MM.1S (cell line): Measurements from ENCODE around the gene STOX1.

Experiments used
- DNase-seq: peaks from one replicate; pipeline ENCODE4 v3.0.0-alpha.2; 2015
- H2AFZ ChIP-seq: fragments of 300-600 bp; sonication (generic); 2 replicates; pipeline ENCODE4 v1.6.0; 2016; ENCODE audit warnings: antibody characterized with exemption, low read length
- H3F3A ChIP-seq: fragments of 300-600 bp; sonication (generic); 2 replicates; pipeline ENCODE4 v1.6.1; 2016; ENCODE audit warnings: mild to moderate bottlenecking, antibody characterized with exemption, low read length, moderate library complexity, mixed read lengths; ENCODE audit not compliant: insufficient read depth
- H3K27ac ChIP-seq: fragments of 300-600 bp; sonication (generic); 2 replicates; pipeline ENCODE4 v1.5.1; 2016; ENCODE audit warnings: mild to moderate bottlenecking, low read length
- H3K27me3 ChIP-seq: fragments of 300-600 bp; sonication (generic); replicated peaks from 2 replicates; pipeline ENCODE4 v1.6.0; 2016; ENCODE audit warnings: low read length; ENCODE audit not compliant: insufficient read depth
- H3K36me3 ChIP-seq: fragments of 300-600 bp; sonication (generic); replicated peaks from 2 replicates; pipeline ENCODE4 v1.6.1; 2016; ENCODE audit warnings: mild to moderate bottlenecking, low read length, mixed read lengths; ENCODE audit not compliant: insufficient read depth
- H3K4me1 ChIP-seq: fragments of 300-600 bp; sonication (generic); 2 replicates; pipeline ENCODE4 v1.6.1; 2016; ENCODE audit warnings: low read length, mixed read lengths
- H3K4me2 ChIP-seq: fragments of 300-600 bp; sonication (generic); 2 replicates; pipeline ENCODE4 v1.6.0; 2016; ENCODE audit warnings: low read depth, low read length
- H3K4me3 ChIP-seq: fragments of 300-600 bp; sonication (generic); 2 replicates; pipeline ENCODE4 v1.5.1; 2016; ENCODE audit warnings: low read length, mixed read lengths
- H3K79me2 ChIP-seq: fragments of 300-600 bp; sonication (generic); 2 replicates; pipeline ENCODE4 v1.6.1; 2016; ENCODE audit warnings: mixed run types, low read length, mixed read lengths
- H3K9ac ChIP-seq: fragments of 300-600 bp; sonication (generic); 2 replicates; pipeline ENCODE4 v1.6.1; 2016; ENCODE audit warnings: low read length, mixed read lengths
- H3K9me2 ChIP-seq: fragments of 300-600 bp; sonication (generic); replicated peaks from 2 replicates; pipeline ENCODE4 v1.6.1; 2016; ENCODE audit warnings: mild to moderate bottlenecking, low read length, mixed read lengths; ENCODE audit not compliant: insufficient read depth
- H3K9me3 ChIP-seq: fragments of 300-600 bp; sonication (generic); replicated peaks from 2 replicates; pipeline ENCODE4 v1.6.1; 2016; ENCODE audit warnings: mild to moderate bottlenecking, low read length, mixed read lengths; ENCODE audit not compliant: insufficient read depth
- H4K20me1 ChIP-seq: fragments of 300-600 bp; sonication (generic); 2 replicates; pipeline ENCODE4 v1.6.1; 2016; ENCODE audit warnings: mild to moderate bottlenecking, low read length, moderate library complexity, mixed read lengths; ENCODE audit not compliant: insufficient read depth
- CTCF ChIP-seq: fragments of 300-600 bp; sonication (generic); IDR thresholded peaks from 2 replicates; pipeline ENCODE4 v1.5.1; 2016; ENCODE audit warnings: antibody characterized with exemption, low read length, mixed read lengths
- EZH2 ChIP-seq: fragments of 300-600 bp; sonication (generic); optimal IDR thresholded peaks from 2 replicates; pipeline ENCODE3; 2017; ENCODE audit warnings: low read depth, mild to moderate bottlenecking, antibody characterized with exemption, low read length, mixed read lengths
- EZH2phosphoT487 ChIP-seq: fragments of 300-600 bp; sonication (generic); IDR thresholded peaks from 2 replicates; pipeline ENCODE4 v1.6.1; 2018; ENCODE audit warnings: antibody characterized with exemption, low read length

The STOX1 gene

GRCh38 chr10:68792115-68792514, 35.2 kb upstream of the STOX1 start:
- Histone ChIP-seq H3K27me3 (no peaks in the 10 kb centered on the region), H3K27ac (no peak overlapping the region), H3K4me3 (no peak overlapping the region), H2AFZ (no peak overlapping the region), H4K20me1 (no peaks in the 10 kb centered on the region), H3K36me3 (no peaks in the 10 kb centered on the region; the same call in 1 of the 2 replicates), H3K79me2 (no peaks in the 10 kb centered on the region), H3K9me3 (no peaks in the 10 kb centered on the region), H3K9ac (no peak overlapping the region), H3K9me2 (no peaks in the 10 kb centered on the region), H3K4me1 (peaks cover 16% of the 10 kb centered on the region), H3K4me2 (no peak overlapping the region), H3F3A (peaks cover 13% of the 10 kb centered on the region)
- TF ChIP-seq CTCF (peak; percentile 26; the same call in 1 of the 2 replicates), EZH2 (no peak)
- DNase-seq = no peak

GRCh38 chr10:68795886-68796532, 31.3 kb upstream of the STOX1 start:
- TF ChIP-seq CTCF (no peak), EZH2phosphoT487 (no peak), EZH2 (no peak)
- H4K20me1 ChIP-seq = no peaks in the 10 kb centered on the region
- H3K4me2 ChIP-seq = no peak overlapping the region
- no peak overlapping the region for H3K4me3 ChIP-seq
- peaks cover under 1% of the 10 kb centered on the region; the same call in 1 of the 2 replicates for H3F3A ChIP-seq
- no peak overlapping the region for H3K9ac ChIP-seq
- peaks cover 16% of the 10 kb centered on the region for H3K4me1 ChIP-seq
- no peaks in the 10 kb centered on the region for H3K9me3 ChIP-seq
- no peak overlapping the region for H3K27ac ChIP-seq
- H3K27me3 ChIP-seq = no peaks in the 10 kb centered on the region
- no peaks in the 10 kb centered on the region; the same call in 1 of the 2 replicates for H3K36me3 ChIP-seq
- peak; percentile 59 for DNase-seq
- H3K9me2 ChIP-seq = no peaks in the 10 kb centered on the region
- H3K79me2 ChIP-seq = no peaks in the 10 kb centered on the region
- no peak overlapping the region for H2AFZ ChIP-seq

GRCh38 chr10:68796605-68797004, 30.7 kb upstream of the STOX1 start:
- H3K36me3 ChIP-seq = no peaks in the 10 kb centered on the region

More at GRCh38 chr10:68796605-68797004, 30.7 kb upstream of the STOX1 start:
- TF ChIP-seq EZH2 (no peak), CTCF (no peak), EZH2phosphoT487 (no peak)
- no peak overlapping the region for H3K4me3 ChIP-seq
- H2AFZ ChIP-seq = no peak overlapping the region
- no peaks in the 10 kb centered on the region for H3F3A ChIP-seq
- H3K9me2 ChIP-seq = no peaks in the 10 kb centered on the region
- H3K27me3 ChIP-seq = no peaks in the 10 kb centered on the region
- no peaks in the 10 kb centered on the region for H3K79me2 ChIP-seq
- H3K9me3 ChIP-seq = no peaks in the 10 kb centered on the region
- H3K27ac ChIP-seq = no peak overlapping the region; the same call in 1 of the 2 replicates
- no peak for DNase-seq
- no peaks in the 10 kb centered on the region for H4K20me1 ChIP-seq
- H3K9ac ChIP-seq = no peak overlapping the region
- H3K4me2 ChIP-seq = no peak overlapping the region
- peaks cover 13% of the 10 kb centered on the region for H3K4me1 ChIP-seq
